Measurements from ENCODE around the gene STAT5B.

The STAT5B gene

GRCh38 chr17:42284566-42284965, 8.4 kb upstream of the STAT5B start:
- DNase-seq = no peak

GRCh38 chr17:42284024-42284369, 7.8 kb upstream of the STAT5B start:
- DNase-seq = no peak

GRCh38 chr17:42283241-42284023, 7.2 kb upstream of the STAT5B start:
- DNase-seq = no peak

- DNase-seq = no peak
Measured at GRCh38 chr17:42282478-42283080, 6.4 kb upstream of the STAT5B start.

- no peak for DNase-seq
Measured at GRCh38 chr17:42281571-42282096, 5.4 kb upstream of the STAT5B start.

GRCh38 chr17:42279776-42280630, 3.8 kb upstream of the STAT5B start:
- DNase-seq = no peak

GRCh38 chr17:42277342-42277712, 1.1 kb upstream of the STAT5B start:
- DNase-seq = no peak

GRCh38 chr17:42276609-42277341, 584 bp upstream of the STAT5B start:
- DNase-seq = no peak

GRCh38 chr17:42275527-42276358, 448 bp downstream of the STAT5B start:
- DNase-seq = peak; percentile 29

GRCh38 chr17:42274812-42275526, 1.2 kb downstream of the STAT5B start:
- DNase-seq = no peak

GRCh38 chr17:42274253-42274542, 2.0 kb downstream of the STAT5B start:
- no peak for DNase-seq

- DNase-seq = no peak
Measured at GRCh38 chr17:42273474-42274252, 2.5 kb downstream of the STAT5B start.

GRCh38 chr17:42272162-42272907, 3.9 kb downstream of the STAT5B start:
- DNase-seq = no peak

- DNase-seq = no peak
Measured at GRCh38 chr17:42271779-42272035, 4.5 kb downstream of the STAT5B start.

- no peak for DNase-seq
Measured at GRCh38 chr17:42271006-42271778, 5.0 kb downstream of the STAT5B start.

- DNase-seq = no peak
Measured at GRCh38 chr17:42270596-42270995, 5.6 kb downstream of the STAT5B start.

- DNase-seq = no peak
Measured at GRCh38 chr17:42270170-42270535, 6.0 kb downstream of the STAT5B start.

- no peak for DNase-seq
Measured at GRCh38 chr17:42268236-42268635, 8.0 kb downstream of the STAT5B start.
